Right ventricle myocardium superior (tissue), 1 donor: ENCODE measurements around the gene ADGRA3. TPM values are rescaled to one million over a fixed set of nuclear protein-coding genes. Genes with fewer than 3 reads are reported as not detected.
"Not testable (repeated sequence)": the region's sequence is repeated elsewhere in the genome, so short reads cannot be mapped to it uniquely, and the experiment has no call there.

Source experiments
- ATAC-seq: fragments of 200-7000 bp; cut with Tn5 transposase; one replicate; pipeline ENCODE4 v1.9.1; 2020; ENCODE audit warnings: mild to moderate bottlenecking; ENCODE audit not compliant: poor library complexity
- DNase-seq: peaks from one replicate; pipeline ENCODE4 v3.0.0-alpha.2; 2020
- intact Hi-C: fragments of 100-400 bp; cut with DNase I; formaldehyde crosslinking; loops from one replicate; pipeline ENCODE4 v1.11.2; 2022
- total RNA-seq: library from RNA; stranded (reverse); fragmentation: NEBNext Ultra II Directional; extraction: Animal tissue kit (Norgen Biotek cat#: 25700); gene quantifications from one replicate; pipeline ENCODE4 v1.2.1, GENCODE V29; 2021
- donor health status: DM: no; HTN: yes; CAD: no; lungs with severe emphysema.

ADGRA3 gene
- total RNA-seq, 1 donor from 2014 or later = 34.3 TPM

GRCh38 chr4:22488106-22488505, 27.8 kb downstream of the ADGRA3 start:
- ATAC-seq (no peak), DNase-seq (no peak)
- intact Hi-C loops = no loop called here

GRCh38 chr4:22487328-22487727, 28.5 kb downstream of the ADGRA3 start:
- ATAC-seq (peak; percentile 59), DNase-seq (no peak)
- intact Hi-C loops = no loop called here

- DNase-seq (no peak), ATAC-seq (no peak)
- intact Hi-C loops = no loop called here
Measured at GRCh38 chr4:22486276-22486675, 29.6 kb downstream of the ADGRA3 start.

DNA sequence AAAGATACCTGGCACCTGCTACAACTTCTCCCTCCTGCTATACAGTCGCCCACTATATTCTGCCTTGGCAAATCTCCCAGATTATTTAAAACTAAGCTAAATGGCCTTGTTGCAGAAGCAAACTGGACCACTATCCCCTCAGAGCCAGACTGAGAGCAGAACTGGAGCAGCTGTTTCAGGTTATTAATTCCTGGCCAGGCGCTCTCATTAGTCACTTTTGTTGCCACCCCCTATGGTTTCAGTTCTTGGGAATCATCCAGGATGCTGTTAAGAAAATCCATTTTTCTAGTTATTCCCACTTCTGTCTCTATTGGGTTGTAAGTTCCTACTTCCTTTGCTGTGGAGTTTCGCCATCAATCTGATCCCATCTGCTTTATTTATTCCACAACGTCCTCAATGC, 30.1 kb downstream of the ADGRA3 start:
- intact Hi-C loops = no loop called here
- no peak for DNase-seq
- ATAC-seq = peak; percentile 33

DNA sequence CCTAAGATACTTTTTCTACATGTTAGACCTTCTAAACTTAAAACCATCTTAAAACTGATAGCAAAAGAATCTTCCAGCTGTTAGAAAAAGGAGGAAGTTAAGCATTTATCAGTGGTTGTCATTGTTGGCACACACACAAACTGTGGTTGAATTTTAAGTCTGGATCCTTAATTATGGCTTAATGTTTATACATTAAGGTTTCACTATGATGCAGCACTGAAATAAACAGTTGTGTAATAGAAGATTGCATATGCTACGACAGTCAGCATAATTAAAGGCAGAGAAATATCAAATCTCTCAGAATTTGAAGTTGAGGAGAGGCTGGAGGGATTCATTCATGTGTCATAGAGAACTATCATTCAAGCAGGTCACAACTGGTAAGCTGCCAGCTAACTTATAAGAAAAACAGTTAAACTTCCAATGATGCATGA, 32.3 kb downstream of the ADGRA3 start:
- intact Hi-C loops = no loop called here
- no peak for ATAC-seq
- no peak for DNase-seq

- no peak for DNase-seq
- intact Hi-C loops = no loop called here
Measured at GRCh38 chr4:22482250-22483127, 33.4 kb downstream of the ADGRA3 start.

DNA sequence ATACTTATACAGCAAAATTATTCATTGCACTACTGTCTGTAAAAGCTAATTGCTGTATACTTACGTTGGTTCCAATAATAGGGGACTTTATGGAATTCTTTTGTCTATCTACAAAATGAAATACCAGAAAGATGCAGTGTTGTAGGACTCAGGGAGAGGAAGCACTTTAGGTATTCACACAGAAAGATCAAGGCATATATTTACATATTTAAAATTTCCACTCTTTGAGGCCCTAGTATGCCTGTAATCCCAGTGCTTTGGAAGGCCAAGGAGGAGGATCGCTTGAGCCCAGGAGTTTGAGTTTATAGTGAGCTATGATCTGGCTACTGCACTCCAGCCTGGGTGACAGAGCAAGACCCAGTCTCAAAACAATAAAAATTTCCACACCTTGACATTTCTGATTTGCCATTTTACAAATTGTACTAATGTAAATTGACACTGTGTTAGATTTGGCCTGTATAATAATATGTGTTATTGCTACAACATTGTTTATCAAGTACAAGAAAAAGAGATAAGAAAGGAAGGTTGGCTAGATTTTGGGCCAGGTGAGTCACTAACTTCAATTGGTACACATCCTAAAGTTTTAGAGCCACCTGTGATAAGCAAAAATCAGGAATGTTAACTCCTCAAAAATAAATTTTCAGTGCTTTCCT, 35.1 kb downstream of the ADGRA3 start:
- ATAC-seq (no peak), DNase-seq (no peak)
- intact Hi-C loops = no loop called here

More at GRCh38 chr4:22482250-22483127, 33.4 kb downstream of the ADGRA3 start:
- ATAC-seq = peak; percentile 25

GRCh38 chr4:22478426-22478825, 37.4 kb downstream of the ADGRA3 start:
- intact Hi-C loops = no loop called here
- ATAC-seq = no peak
- no peak for DNase-seq

GRCh38 chr4:22477813-22478182, 38.1 kb downstream of the ADGRA3 start:
- no peak for DNase-seq
- intact Hi-C loops = no loop called here
- no peak for ATAC-seq

DNA sequence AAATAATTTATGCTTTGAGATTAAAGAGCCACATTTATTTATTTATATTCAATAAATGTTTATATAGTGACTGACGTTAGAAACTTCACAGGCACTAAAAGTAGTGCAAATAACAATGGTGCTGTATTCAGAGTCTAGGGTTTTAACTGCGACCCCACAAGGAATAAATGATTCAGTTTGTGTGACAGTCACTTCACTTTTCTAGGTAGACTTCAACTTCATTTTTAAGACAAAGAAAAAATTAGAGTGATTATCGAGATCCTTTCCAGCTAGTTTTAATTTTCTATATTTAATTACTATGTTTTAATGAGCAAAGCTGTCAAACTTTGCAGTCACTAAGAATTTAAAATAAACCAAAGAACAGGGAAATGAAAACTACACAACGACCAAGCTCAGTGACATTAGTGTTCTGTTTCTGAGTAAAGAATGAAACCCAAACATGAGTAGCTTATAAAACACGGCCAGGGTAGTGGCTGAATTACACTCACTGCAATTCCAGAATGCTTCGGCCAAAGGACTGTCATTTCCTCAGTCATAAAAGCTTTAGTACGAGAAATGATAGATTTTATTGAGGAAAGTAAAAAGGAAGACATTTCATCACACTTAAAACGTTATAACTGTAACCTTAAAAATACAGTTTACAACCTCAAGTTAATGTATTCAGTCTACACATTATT, 38.6 kb downstream of the ADGRA3 start:
- no peak for DNase-seq
- intact Hi-C loops = no loop called here
- no peak for ATAC-seq

GRCh38 chr4:22476011-22476410, 39.9 kb downstream of the ADGRA3 start:
- no peak for DNase-seq
- no peak for ATAC-seq
- intact Hi-C loops = no loop called here

- ATAC-seq, intact Hi-C loops, DNase-seq: not testable (repeated sequence)
Measured at GRCh38 chr4:22475311-22475646, 40.6 kb downstream of the ADGRA3 start.

DNA sequence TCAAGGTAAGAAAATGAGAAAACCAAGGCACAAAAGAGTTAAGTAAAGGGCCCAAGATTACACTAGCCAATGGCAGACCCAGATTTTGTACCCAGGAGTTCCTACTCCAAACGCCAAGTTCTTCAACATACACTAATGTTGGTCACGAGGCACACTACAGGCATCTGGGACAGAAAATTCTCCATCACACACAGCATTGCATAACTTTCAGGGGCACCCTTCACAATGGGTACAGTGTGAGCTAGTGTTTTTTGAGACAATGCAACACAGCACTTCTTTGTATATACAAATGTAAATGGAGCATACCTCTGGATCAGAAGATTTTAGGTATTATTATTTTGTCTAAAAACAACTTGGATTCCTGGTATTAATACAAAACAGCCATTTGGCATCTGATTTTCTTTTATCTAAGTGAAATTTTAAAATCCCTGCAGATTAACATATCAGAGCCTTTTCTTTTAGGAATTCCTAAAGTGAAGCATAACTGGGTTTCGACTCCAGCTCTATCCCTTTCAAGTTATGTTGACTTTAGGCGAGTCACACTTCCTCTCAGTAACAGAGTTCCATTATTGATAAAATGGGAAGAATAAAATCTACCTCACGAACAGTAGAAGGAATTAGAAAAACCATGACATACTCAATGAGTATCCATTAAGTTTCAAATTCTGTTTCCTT, 41.1 kb downstream of the ADGRA3 start:
- no peak for ATAC-seq

DNA sequence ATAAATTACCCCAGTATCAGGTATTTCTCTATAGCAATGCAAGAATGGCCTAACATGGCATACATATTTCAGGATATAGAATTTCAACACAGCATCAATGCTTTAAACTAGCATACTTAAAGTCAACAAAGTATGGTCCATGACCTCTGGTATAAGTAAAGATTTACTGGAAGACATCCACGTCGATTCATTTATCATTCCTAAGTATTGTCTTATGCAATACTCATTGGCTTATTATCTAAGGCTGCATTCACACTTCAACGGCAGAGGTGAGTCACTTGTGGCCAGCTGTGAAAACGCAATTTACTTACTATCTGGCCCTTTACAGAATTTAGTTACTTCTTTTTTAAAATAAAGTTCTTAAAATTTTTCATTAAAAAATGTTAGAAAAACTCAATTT, 42.6 kb downstream of the ADGRA3 start:
- intact Hi-C loops = no loop called here
- peak; percentile 19 for ATAC-seq
- DNase-seq = no peak

More for the DNA sequence above, 41.1 kb downstream of the ADGRA3 start:
- DNase-seq = no peak
- intact Hi-C loops = no loop called here

GRCh38 chr4:22471999-22472461, 43.8 kb downstream of the ADGRA3 start:
- ATAC-seq (peak; percentile 82), DNase-seq (no peak)
- intact Hi-C loops = no loop called here

- intact Hi-C loops = no loop called here
- DNase-seq (no peak), ATAC-seq (peak; percentile 45)
Measured at GRCh38 chr4:22471419-22471818, 44.4 kb downstream of the ADGRA3 start.

DNA sequence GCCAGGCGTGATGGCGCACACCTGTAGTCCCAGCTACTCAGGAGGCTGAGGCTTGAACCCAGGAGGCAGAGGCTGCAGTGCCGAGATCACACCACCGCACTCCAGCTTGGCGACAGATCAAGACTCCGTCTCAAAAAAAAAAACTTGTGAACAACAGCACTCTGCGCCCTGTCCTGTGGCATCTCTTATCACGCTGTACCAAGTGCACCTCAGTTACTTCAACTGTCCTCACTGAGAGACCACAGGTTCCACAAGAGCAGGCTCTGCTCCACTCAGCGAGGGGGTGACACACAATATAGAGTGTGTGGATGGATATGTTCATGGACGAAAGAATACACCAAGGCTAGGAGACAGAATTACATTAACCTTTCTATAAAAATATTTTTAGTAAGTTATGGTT, 49.3 kb downstream of the ADGRA3 start:
- ATAC-seq = peak; percentile 39
- intact Hi-C loops = no loop called here
- DNase-seq = no peak

DNA sequence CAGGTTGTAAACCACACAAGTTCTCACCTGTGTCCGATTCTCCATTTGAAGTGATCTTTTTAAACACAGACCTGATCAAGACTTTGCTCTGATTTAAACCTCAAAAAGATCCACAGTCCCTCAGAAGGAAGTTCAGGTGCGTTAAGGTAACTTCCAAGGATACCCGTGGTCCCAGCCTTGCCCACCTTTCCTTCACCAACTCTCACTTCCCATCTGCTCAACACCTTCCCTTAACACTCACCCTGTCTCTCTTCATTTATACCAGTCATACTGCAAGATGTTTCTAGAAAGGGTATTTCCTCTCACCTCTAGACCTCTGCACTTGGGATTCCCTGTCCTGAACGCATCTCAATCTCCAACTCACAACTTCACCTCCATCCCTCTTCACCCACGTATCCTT, 49.9 kb downstream of the ADGRA3 start:
- intact Hi-C loops = no loop called here
- ATAC-seq = no peak

DNA sequence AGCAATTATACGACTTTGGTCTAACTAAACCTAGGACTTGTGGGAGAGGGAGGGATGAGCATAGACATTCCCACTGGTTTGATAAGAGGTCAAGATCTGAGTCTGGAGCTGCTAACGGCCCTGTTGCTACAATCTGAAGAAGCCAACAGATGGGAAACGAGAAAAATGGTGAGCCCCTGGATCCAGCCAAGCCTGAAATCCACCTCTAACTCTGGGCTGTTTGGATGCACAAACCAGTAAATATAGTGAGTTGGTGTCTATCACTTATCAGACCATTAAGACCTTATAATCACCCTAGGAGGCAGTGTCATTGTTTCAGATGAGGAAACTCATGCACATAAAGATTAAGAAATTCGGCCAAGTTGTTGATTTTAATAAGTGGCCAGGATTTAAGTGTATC, 50.5 kb downstream of the ADGRA3 start:
- intact Hi-C loops = no loop called here
- no peak for DNase-seq
- no peak for ATAC-seq

More for the DNA sequence above, 49.9 kb downstream of the ADGRA3 start:
- DNase-seq = no peak
